Right hindlimb (tissue), 1 donor: Measurements from ENCODE around the gene TUBA1B.
A peak's percentile ranks its signal among the peaks of the same experiment; 100 is the strongest.

ENCODE experiments used
- DNase-seq: peaks from one replicate; pipeline ENCODE4 v3.0.0-alpha.2; 2018

TUBA1B gene

DNA sequence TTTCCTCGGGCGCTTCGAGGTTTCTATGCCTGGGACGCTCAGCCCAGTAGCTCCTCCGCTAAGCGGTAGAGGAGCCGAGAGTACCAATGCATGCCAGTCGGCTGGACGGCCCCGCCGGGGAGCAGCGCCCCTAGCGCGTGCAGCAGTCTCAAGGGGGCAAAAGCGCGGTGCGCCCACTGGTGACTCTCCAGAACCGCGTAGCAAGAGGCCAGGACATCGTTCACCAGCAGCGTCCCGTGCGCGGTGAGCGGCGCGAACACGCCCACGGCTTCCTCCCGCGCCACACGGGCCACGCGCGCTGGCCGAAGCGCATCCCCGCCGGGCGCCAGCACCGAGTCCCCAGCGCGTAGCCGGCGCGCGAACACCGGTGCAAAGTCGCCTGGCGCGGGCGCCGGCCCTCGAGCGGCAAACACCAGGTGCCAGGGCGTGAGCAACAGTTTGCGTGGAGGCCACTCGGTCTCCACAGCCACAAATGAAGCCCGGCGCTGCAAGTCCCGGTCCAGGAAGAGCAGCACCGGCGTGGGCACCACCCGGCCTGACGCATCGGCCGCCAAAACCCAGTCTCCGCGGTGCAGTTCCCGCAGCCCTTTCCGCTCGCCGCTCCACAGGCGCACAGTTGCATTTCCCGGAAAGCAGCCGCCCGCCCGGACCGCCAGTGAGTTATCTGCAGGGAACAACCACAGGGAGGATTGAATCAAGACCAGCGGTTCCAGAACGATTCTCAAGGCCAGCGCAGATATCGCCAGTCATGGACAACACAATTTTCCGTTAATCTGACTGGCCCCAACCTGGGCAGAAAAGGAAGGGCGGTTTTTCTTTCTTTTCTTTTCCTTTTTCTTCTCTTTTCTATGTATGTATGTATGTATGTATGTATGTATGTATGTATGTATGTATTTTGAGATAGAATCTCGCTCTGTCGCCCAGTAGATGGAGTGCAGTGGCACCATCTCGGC is 41.1 kb downstream of the TUBA1B start:
- DNase-seq, result peak; percentile 73

DNA sequence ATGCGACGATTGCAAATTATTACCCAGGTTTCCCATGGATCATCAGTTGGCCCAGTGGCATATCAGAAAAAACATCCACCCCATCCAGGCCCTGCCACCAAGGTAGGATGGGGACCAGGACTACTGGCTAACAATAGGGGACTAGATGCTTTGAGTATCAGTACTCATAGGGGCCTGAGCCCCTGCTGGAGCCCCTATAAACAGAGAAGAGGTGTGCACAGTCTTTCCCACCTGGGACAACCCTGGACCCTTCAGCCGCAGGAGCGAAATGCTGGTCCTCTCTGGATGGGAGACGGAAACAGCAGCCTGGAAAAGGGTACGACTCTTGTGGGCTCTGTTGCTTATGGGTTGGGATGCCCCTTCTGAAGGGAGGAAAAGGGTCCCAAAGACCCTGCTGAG is 42.3 kb downstream of the TUBA1B start:
- no peak for DNase-seq

DNA sequence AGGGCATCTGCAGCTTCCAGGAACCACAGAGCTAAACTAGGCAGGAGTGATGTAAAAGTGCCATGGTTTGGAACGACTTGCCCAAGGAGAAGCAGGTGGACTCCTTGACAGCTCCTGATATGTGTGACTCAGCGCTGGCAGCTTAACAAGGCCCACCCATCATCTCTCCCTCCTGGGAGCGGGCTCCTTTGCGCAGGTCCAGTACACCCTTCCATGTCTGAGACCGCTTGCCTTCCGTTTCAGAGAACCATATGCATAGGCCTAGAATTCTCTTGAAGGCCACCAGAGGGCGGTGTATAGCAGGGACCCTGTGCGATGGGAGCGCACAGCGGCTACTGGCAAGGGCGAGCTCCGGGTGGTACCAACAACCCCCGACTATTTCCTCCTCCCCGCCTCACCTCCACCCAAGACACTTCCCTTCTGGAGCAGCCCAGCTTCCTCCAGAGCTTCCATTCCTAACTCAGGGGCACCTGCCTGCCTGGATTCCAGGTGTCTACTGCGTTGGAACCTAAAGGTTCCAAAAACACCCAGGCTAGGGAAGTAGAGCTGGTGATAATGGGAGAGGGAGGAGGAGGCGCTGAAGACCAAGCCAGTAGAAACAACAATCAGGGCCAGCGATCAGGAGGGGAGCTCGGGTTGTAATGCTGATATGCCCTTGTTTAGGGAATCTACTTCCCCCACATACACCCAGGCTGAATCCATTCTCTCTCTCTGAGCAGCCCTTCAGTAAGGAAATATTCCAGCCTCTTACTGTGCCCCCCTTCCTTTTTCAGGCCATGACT is 42.9 kb downstream of the TUBA1B start:
- peak; percentile 85 for DNase-seq

DNA sequence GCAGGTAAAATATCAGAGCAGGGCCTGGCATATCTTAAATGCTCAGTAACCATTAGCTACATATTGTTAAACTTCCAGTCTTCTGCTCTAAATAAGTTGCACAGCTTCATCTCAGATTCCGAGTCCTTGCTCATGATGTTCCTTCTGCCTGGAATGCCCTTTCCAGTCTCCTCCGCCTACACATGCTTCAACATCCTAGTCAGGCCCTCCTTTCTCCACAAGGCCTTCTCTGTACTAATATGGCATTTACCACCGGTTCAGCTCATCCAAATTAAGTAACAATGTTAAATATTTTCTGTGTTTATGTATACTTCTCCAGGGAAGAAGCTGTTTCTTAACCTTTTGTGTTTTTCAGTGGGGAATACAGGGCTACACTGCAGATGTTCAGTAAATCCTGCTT is 45.1 kb downstream of the TUBA1B start:
- DNase-seq, result no peak

DNA sequence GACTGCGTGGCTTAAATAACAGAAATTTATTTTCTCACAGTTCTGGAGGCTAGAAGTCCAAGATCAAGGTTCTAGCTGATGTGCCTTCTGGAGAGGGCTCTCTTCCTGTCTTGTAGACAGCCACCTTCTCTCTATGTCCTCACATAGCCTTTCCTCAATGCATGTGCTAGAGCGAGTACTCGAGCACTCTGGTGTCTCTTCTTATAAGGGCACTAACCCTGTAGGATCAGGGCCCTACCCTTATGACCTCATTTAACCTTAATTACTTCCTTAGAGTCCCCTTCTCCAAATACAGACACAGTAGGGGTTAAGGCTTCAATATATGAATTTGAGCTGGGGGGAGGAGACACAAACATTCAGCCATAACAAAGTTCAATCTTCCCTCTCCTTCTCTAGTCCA is 46.8 kb downstream of the TUBA1B start:
- no peak for DNase-seq

DNA sequence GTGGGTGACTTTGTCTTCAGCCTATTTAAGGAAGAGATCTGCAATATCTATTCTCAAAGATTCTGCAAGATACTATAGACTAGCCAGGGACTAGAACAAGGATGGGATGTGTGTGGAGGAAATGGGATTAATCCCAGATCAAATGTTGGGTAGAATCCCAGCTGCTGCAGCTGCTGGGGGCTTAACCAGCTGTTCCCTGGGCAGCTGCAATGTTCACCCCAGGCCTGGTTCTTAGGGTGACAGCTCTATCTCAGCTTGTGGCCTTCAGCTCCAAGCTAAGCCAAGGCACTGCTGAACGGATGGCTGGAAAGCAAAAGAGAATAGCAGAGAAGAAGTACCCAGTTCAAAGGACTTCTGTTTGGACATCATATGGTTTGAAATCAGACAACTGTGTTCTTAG is 51.4 kb downstream of the TUBA1B start:
- peak; percentile 81 for DNase-seq
